IPS-15b (cell line): ENCODE data around the gene GATAD2A.
"Not testable (repeated sequence)": the region's sequence is repeated elsewhere in the genome, so short reads cannot be mapped to it uniquely, and the experiment has no call there.

Source experiments
- H3K27me3 ChIP-seq: one replicate; pipeline ENCODE4 v1.6.1; 2013; ENCODE audit warnings: low read length; ENCODE audit not compliant: control insufficient read depth, insufficient read depth
- H3K36me3 ChIP-seq: one replicate; pipeline ENCODE4 v1.6.1; 2013; ENCODE audit warnings: low read length; ENCODE audit not compliant: control insufficient read depth, insufficient read depth
- H3K4me1 ChIP-seq: one replicate; pipeline ENCODE4 v1.6.1; 2013; ENCODE audit warnings: mild to moderate bottlenecking, low read length; ENCODE audit not compliant: control insufficient read depth, insufficient read depth
- H3K4me3 ChIP-seq: one replicate; pipeline ENCODE4 v1.5.1; 2013; ENCODE audit warnings: low read depth, low read length
- H3K9ac ChIP-seq: one replicate; pipeline ENCODE4 v1.6.1; 2013; ENCODE audit warnings: low read depth, mild to moderate bottlenecking, low read length
- H3K9me3 ChIP-seq: one replicate; pipeline ENCODE4 v1.6.1; 2013; ENCODE audit warnings: mild to moderate bottlenecking, low read length; ENCODE audit not compliant: control insufficient read depth, insufficient read depth

GATAD2A gene

DNA sequence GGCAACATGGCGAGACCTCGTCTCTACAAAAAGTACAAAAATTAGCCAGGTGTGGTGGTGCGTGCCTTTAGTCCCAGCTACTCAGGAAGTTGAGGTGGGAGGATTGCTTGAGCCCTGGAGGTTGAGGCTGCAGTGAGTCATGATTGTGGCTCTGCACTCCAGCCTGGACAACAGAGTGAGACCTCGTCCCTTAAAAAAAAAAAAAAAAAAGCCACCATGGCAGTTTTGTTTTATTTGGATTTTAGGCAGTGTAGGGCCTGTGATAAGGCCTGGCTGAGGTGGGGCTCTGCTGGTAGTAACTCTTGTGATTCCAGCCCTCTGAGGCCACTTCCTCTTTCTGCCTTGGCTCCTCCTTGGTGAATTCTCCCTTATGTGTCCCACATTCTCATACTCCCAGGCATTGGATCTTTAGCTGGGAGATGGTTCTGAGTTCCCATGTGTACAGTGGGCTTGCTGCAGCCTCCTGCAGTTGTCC is 39.2 kb downstream of the GATAD2A start:
- H3K4me1 ChIP-seq, result peaks cover 12% of the 10 kb centered on the region
- no peaks in the 10 kb centered on the region for H3K9me3 ChIP-seq
- no peaks in the 10 kb centered on the region for H3K36me3 ChIP-seq
- no peak overlapping the region for H3K4me3 ChIP-seq
- H3K27me3 ChIP-seq, result no peaks in the 10 kb centered on the region
- H3K9ac ChIP-seq, result no peak overlapping the region

DNA sequence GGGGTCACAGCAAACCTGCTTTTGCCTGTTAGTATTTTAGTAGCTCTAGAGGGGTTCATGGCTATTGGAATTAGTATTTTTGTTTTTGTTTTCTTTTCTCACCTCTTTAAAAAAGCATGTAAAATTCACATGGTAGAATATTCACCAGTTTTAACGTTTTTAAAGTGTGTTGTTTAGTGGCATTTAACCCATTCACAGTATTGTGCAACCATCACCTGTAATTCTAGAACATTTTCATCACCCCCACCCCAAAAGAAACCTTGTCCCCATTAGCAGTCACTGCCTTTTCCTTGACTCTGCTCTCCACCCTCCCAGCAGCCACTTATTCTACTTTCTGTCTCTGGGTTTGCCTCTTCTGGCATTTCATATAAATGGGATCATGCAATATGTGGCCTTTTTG is 39.8 kb downstream of the GATAD2A start:
- H3K36me3 ChIP-seq, result no peaks in the 10 kb centered on the region
- no peaks in the 10 kb centered on the region for H3K9me3 ChIP-seq
- H3K4me3 ChIP-seq, result no peak overlapping the region
- H3K27me3 ChIP-seq, result no peaks in the 10 kb centered on the region
- peaks cover 13% of the 10 kb centered on the region for H3K4me1 ChIP-seq
- no peak overlapping the region for H3K9ac ChIP-seq

DNA sequence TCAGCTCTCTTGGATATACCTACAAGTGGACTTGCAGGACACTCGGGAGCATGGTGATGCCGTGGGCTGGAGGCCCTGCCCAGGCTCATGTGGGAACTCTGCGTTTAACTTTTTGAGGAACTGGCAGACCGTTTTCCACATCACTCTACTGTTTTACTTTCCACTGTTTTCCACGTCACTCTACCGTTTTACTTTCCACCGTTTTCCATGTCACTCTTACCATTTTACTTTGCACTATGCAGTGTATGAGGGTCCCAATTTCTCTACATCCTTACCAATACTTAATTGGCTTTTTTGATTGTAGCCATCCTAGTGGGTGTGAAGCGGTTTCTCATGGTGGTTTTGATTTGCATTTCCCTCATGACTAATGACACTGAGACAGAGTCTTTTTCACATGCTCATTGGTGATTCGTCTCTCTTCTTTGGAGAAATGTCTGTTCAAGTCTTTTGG is 40.5 kb downstream of the GATAD2A start:
- Histone ChIP-seq H3K27me3 (no peaks in the 10 kb centered on the region), H3K9ac (no peak overlapping the region), H3K9me3 (no peaks in the 10 kb centered on the region), H3K4me3 (no peak overlapping the region), H3K36me3 (no peaks in the 10 kb centered on the region), H3K4me1 (peaks cover 13% of the 10 kb centered on the region)

DNA sequence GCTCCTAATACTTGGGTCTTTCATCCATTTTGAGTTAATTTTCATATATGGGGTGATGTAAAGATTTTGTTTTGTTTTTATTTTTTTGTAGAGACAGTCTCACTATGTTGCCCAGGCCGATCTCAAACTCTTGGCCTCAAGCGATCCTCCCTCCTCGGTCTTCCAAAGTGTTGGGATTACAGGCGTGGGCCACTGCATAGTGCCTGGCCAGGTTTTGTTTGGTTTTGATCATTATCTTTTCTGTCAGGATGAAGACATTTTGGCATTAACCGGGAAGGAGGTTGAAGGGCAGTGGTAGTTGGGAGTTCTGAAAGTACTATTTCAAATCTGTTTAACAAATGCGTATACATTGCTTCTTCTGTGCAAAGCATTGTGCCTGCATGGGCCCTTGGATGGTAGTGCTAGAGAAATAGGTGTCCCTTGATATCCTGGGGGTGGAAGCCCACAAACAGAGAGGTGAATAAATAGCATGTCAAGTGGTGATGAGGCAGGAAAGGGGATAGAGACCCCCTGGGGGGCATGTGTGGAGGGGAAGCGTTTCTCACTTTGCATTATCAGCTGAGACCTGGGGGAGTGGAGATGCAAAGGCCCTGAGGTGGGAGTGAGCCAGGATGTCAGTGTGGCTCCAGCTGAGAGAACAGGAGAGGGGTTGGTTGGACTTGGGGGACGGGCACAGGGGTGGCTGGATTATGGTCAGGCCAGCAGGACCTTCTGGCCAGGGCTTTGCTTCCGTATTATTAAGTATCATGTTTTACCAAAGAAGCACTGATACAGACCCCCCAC is 41.4 kb downstream of the GATAD2A start:
- Histone ChIP-seq H3K9ac (no peak overlapping the region), H3K4me3 (no peak overlapping the region), H3K9me3 (no peaks in the 10 kb centered on the region), H3K4me1 (peaks cover 13% of the 10 kb centered on the region), H3K27me3 (no peaks in the 10 kb centered on the region), H3K36me3 (no peaks in the 10 kb centered on the region)

DNA sequence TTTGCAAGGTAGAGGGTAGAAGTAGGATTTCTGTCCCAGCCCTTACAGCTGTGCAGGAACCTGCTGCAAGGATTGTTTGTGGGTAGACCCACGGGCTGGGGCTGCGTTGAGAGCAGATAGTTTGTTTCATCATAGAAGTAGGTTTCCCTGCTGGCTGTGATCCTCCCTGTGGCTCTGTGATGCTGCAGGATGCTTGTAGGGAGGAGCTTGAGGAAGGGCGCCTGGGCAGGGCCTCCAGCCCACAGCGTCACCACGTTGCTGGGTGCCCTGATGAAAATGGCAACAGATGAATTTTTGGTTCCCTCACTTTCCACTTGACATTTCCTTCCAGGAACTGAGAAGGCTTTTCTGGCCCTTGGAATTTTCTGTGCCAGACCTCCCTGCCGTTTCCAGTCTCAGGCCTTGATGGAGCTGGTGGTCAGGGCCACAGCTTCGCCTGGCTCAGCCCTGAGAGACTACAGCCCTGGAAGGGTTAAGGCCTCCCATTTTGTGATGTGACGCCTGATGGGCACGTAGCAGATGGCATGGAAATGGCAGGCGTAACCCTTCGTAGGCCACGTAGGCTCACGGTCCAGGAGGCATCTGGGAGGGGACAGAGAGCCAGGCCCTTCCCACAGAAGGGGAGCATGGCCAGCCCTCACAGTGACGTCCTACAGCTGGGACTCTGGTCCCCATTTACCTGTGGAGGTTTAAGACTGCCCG is 42.2 kb downstream of the GATAD2A start:
- Histone ChIP-seq H3K9ac (no peak overlapping the region), H3K9me3 (no peaks in the 10 kb centered on the region), H3K4me3 (no peak overlapping the region), H3K27me3 (no peaks in the 10 kb centered on the region), H3K36me3 (no peaks in the 10 kb centered on the region), H3K4me1 (peaks cover 13% of the 10 kb centered on the region)

DNA sequence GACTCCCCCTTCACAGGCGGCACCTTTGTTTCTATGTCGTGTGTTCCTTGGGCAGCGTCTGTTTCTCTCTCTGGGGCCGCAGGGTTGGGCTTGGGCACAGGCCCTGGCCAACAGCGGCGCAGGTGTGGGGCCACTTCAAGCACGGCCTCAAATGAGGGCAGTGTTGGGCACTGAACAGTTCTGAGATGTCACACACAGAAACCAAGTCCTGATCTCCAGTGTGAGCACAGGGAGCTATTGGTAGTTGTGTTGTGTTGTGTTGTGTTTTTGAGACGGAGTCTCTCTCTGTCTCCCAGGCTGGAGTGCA is 42.7 kb downstream of the GATAD2A start:
- H3K27me3 ChIP-seq, result no peaks in the 10 kb centered on the region
- no peak overlapping the region for H3K4me3 ChIP-seq
- no peaks in the 10 kb centered on the region for H3K36me3 ChIP-seq
- no peak overlapping the region for H3K9ac ChIP-seq
- H3K4me1 ChIP-seq, result peaks cover 13% of the 10 kb centered on the region
- no peaks in the 10 kb centered on the region for H3K9me3 ChIP-seq

DNA sequence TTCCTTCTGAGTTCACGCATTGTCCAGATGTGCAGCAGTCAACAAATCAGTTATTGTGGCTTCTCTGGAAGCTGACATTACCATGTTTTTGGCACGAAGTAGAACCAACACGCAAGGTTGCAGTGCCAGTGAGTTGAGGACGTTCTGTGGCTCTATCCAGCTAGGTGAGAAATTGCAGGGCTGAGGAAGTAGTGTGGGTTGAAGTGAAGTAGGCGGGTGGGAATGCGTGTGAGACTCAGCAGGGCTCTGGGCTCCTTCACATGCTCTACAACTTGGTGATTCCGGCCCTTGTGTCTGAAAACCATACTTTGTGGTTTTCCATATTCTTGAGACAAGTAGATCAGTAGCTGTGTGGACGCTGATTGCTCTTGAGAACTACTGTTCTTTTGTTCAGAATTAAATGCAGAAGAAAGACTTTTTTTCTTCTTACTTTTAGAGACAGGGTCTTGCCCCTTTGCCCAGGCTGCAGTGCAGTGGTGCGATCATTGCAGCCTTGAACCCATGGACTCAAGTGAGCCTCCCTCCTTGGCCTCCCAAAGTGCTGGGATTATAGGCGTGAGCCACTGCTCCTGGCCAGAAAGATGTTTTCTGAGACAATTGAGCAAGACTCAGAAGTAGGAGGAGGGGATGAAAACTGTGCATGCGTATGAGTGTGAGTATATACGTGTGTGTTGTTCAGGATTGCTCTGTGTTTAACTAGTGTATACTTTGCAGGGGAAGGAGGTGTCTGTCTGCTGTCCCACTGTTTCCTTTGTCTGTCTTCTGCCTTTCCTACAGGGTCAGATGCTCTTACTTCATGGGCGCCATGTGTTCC is 46.2 kb downstream of the GATAD2A start:
- no peak overlapping the region for H3K4me3 ChIP-seq
- H3K9ac ChIP-seq, result no peak overlapping the region
- peaks cover 11% of the 10 kb centered on the region for H3K4me1 ChIP-seq
- H3K27me3 ChIP-seq, result no peaks in the 10 kb centered on the region
- no peaks in the 10 kb centered on the region for H3K9me3 ChIP-seq
- no peaks in the 10 kb centered on the region for H3K36me3 ChIP-seq

DNA sequence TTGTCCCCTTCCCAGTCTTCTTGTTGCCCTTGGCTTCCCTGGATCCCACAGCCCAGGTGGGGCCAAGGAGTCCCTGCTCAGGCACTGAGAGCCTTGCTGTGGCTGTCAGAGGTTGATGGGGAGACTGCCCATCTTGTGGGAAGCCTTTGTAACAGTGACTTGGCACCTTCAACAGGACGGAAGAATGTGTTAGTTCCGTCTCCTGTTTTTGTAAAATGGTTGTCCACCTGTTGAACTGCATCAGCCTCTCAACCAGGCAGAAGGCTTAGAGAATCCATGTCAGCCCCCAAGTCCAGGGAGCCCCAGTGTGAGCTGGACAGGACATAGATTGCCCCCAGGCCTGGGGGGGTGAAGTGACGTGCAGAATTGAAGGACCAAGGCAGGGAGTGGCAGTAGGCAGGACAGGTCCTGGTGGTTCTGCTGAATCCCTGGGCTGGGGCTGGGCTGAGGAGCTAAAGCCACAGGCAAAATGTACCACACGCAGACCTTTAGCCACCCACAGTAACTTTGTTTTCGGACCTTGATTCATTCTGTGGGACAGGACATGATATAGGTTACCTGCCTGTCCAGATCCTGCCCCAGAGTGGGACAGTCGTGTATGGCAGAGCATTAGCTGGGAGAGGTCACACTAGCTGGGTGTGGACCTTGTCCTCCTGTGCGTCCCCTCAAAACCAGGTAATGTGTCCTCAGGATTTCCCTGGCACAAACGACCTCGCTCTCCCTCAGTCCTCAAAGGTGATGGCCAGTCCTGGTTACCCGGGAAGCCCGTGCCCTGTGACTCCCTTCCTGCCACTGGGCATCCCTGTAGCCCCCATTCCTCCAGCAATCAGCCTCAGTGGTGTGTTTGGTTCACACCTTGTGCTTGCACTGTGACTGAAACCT is 47.0 kb downstream of the GATAD2A start:
- H3K4me1 ChIP-seq, result peaks cover 5% of the 10 kb centered on the region
- H3K9ac ChIP-seq, result no peak overlapping the region
- no peaks in the 10 kb centered on the region for H3K9me3 ChIP-seq
- no peak overlapping the region for H3K4me3 ChIP-seq
- no peaks in the 10 kb centered on the region for H3K27me3 ChIP-seq
- H3K36me3 ChIP-seq, result no peaks in the 10 kb centered on the region

DNA sequence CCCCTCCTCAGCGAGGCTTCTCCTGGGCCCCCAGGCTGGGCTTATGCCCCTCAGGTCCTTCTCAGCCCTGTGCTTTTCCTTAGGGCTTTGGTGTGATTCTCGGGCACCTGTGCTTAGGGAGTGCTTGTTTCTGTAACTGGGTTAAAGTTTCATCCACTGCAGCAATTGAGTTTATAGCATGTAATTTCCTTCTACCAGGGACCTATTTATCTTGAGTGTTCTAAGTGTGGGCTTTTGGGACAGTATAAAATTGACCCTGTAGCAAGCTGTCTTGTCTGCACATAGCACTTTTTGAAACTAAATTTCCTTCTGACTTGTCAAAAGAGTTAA is 47.6 kb downstream of the GATAD2A start:
- Histone ChIP-seq H3K9me3 (no peaks in the 10 kb centered on the region), H3K27me3 (no peaks in the 10 kb centered on the region), H3K4me1 (peaks cover 5% of the 10 kb centered on the region), H3K4me3 (no peak overlapping the region), H3K36me3 (no peaks in the 10 kb centered on the region), H3K9ac (no peak overlapping the region)

DNA sequence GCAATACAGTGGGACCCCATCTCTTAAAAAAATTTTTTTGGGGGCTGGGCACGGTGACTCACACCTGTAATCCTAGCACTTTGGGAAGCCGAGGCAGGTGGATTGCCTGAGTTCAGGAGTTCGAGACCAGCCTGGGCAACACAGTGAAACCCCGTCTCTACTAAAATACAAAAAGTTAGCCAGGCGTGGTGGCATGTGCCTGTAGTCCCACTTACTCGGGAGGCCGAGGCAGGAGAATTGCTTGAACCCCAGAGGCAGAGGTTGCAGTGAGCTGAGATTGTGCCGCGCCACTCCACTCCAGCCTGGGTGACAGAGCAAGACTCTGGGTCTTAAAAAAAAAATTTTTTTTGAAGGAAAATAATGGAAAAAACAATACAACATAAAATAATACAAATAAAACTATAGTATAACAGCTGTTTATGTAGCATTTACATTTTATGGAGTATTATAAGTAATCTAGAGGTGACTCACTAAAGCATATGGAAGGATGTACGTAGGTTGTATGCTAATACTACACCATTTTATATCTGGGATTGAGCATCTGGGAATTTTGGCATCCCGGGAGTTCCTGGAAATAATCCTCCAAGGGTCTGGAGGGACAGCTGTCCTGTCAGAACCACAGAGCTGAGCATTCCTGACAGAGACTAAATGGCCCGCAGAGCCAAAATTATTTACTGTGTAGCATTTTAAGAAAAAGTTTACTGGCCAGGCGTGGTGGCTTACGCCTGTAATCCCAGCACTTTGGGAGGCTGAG is 49.9 kb downstream of the GATAD2A start:
- not testable (repeated sequence) for H3K4me1 ChIP-seq, H3K9me3 ChIP-seq, H3K4me3 ChIP-seq, H3K27me3 ChIP-seq, H3K9ac ChIP-seq, H3K36me3 ChIP-seq

DNA sequence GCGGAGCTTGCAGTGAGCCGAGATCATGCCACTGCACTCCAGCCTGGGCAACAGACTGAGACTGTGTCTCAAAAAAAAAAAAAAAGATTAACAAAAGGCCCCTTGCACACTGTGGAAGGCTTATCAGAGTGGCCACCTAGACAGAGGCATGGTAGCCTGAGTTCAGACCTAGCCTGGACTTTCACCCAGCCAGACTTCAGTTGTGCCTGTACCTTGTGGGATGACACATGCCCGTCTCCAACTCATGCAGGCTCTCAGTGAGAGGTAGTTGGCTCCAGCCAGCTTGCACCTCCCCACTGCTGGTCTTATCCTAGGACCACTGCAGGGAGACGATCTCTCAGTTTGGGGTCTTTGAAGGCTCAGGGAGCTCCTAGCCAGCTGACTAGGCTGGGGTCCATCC is 52.2 kb downstream of the GATAD2A start:
- Histone ChIP-seq H3K9ac (peak overlapping the region; percentile 47), H3K9me3 (no peaks in the 10 kb centered on the region), H3K4me3 (no peak overlapping the region), H3K36me3 (no peaks in the 10 kb centered on the region), H3K4me1 (peaks cover 25% of the 10 kb centered on the region), H3K27me3 (no peaks in the 10 kb centered on the region)
